Amniotic epithelial cell (primary cell): Measurements from ENCODE around the gene DPPA4.

Source experiments
- DNase-seq: peaks from one replicate; pipeline ENCODE4 v3.0.0-alpha.2; 2010; ENCODE audit warnings: low read depth

Gene DPPA4

GRCh38 chr3:109339197-109339596, 1.9 kb upstream of the DPPA4 start:
- no peak for DNase-seq

GRCh38 chr3:109338322-109338721, 976 bp upstream of the DPPA4 start:
- no peak for DNase-seq

GRCh38 chr3:109336291-109336861, 970 bp downstream of the DPPA4 start:
- DNase-seq: peak; percentile 42

GRCh38 chr3:109334572-109334971, 2.8 kb downstream of the DPPA4 start:
- no peak for DNase-seq

GRCh38 chr3:109331692-109332091, 5.7 kb downstream of the DPPA4 start:
- DNase-seq: no peak

- no peak for DNase-seq
Measured at GRCh38 chr3:109330405-109330804, 6.9 kb downstream of the DPPA4 start.

GRCh38 chr3:109328202-109328601, 9.1 kb downstream of the DPPA4 start:
- DNase-seq: no peak

GRCh38 chr3:109325657-109326056, 11.7 kb downstream of the DPPA4 start:
- no peak for DNase-seq

- DNase-seq: no peak
Measured at GRCh38 chr3:109325109-109325508, 12.2 kb downstream of the DPPA4 start.

- no peak for DNase-seq
Measured at GRCh38 chr3:109316162-109316730, 21.1 kb downstream of the DPPA4 start, which contains the start of gene DPPA2. Gene DPPA2, minus strand, starts transcription at chr3:109316517. Its CDS starts 1,975 bp downstream, at chr3:109314542.

GRCh38 chr3:109313061-109313460, 24.3 kb downstream of the DPPA4 start:
- DNase-seq: no peak

- DNase-seq: no peak
Measured at GRCh38 chr3:109297496-109297895, 39.9 kb downstream of the DPPA4 start.

GRCh38 chr3:109284071-109284470, 53.3 kb downstream of the DPPA4 start:
- DNase-seq: no peak

GRCh38 chr3:109278546-109278945, 58.8 kb downstream of the DPPA4 start:
- no peak for DNase-seq

- DNase-seq: no peak
Measured at GRCh38 chr3:109278141-109278540, 59.2 kb downstream of the DPPA4 start.
